ENCODE results near the gene ZNF444.
A peak's percentile ranks its signal among the peaks of the same experiment; 100 is the strongest.

ZNF444 gene

GRCh38 chr19:56140583-56141416, at the start of gene ZNF444:
Gene ZNF444, plus strand, starts transcription at chr19:56141287. Its CDS starts 5,625 bp downstream, at chr19:56146912.
- DNase-seq (ENCODE audit: extremely low read depth, low read depth) = peak; percentile 99

GRCh38 chr19:56091751-56092546, 49.1 kb upstream of the ZNF444 start:
- DNase-seq (ENCODE audit: extremely low read depth, low read depth) = no peak
- no peak for TF ChIP-seq CTCF (IDR thresholded peaks at IDR 0.05; ENCODE audit: low read depth, low read length)

More at GRCh38 chr19:56140583-56141416, at the start of gene ZNF444:
- no peak for TF ChIP-seq CTCF (IDR thresholded peaks at IDR 0.05; ENCODE audit: low read depth, low read length)

- no peak for TF ChIP-seq CTCF (IDR thresholded peaks at IDR 0.05; ENCODE audit: low read depth, low read length)
These were observed 48.1 kb upstream of the ZNF444 start for GRCh38 chr19:56092685-56093631.

GRCh38 chr19:56094449-56094848, 46.6 kb upstream of the ZNF444 start:
- TF ChIP-seq CTCF (IDR thresholded peaks at IDR 0.05; ENCODE audit: low read depth, low read length) = no peak
- DNase-seq (ENCODE audit: extremely low read depth, low read depth) = no peak

More at GRCh38 chr19:56092685-56093631, 48.1 kb upstream of the ZNF444 start:
- DNase-seq (ENCODE audit: extremely low read depth, low read depth) = no peak

GRCh38 chr19:56096665-56097064, 44.4 kb upstream of the ZNF444 start:
- TF ChIP-seq CTCF (IDR thresholded peaks at IDR 0.05; ENCODE audit: low read depth, low read length) = no peak
- DNase-seq (ENCODE audit: extremely low read depth, low read depth) = no peak

GRCh38 chr19:56097306-56097705, 43.8 kb upstream of the ZNF444 start:
- DNase-seq (ENCODE audit: extremely low read depth, low read depth) = no peak
- no peak for TF ChIP-seq CTCF (IDR thresholded peaks at IDR 0.05; ENCODE audit: low read depth, low read length)
